Measurements from ENCODE around the gene EIF2B2.

Gene EIF2B2

DNA sequence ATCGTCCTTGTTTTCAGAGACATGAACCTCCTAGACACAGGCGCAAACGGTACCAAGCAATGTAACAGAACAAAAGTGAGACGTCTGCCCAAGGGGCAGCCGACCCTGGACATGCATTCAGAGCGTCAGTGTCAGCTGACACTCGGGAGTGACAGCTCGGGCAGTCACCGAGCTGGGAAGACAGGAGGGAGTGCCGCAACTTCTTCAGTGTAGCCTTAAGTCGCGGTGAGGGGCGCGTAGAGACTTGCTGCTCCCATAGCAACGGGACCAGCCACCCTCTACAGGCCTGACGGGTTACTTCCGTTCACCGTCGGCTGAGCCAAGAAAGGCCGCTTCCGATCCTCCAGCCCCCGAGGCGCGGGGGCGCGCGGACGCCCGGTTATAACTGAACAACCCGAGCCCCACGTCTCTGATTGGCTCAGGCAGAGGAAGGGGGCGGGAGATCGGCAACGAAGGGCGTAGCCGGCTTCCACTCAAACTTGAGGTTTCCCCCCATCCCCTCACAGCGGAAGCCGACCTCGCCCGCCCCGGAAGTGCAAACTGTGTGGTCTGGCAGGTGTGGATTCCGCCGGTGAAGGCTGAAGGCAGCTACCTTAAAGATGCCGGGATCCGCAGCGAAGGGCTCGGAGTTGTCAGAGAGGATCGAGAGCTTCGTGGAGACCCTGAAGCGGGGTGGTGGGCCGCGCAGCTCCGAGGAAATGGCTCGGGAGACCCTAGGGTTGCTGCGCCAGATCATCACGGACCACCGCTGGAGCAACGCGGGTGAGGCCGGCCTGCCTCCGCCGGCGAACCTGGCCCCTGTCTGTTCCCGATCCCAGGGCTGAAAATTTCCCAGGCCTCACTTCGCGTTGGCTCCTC is at the start of gene EIF2B2:
Gene EIF2B2 (plus strand): TSS at position 530 of the 858 bp plus-strand sequence. CDS start 70 bp downstream, at position 600.
- DNase-seq, result peak; percentile 98

DNA sequence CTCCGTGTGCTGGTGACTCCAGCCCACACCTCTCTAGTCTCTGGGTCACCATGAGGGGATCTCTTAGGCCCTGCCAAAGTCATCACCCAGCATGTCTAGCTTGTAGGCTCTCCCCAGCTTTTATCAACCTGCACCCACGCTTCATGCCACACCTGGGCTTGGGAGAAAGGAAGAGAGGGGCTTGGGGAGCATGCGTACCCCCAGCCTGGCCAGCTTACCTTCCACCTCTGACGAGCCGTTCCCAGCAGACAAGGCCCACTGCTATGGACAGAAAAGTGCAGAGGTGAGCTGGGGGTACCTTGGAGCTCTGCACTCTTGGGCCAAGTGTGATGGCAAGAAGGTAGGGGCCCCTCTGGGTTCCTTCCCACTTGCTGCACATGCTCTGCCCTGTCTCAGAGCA is 49.0 kb upstream of the EIF2B2 start:
- no peak for DNase-seq

DNA sequence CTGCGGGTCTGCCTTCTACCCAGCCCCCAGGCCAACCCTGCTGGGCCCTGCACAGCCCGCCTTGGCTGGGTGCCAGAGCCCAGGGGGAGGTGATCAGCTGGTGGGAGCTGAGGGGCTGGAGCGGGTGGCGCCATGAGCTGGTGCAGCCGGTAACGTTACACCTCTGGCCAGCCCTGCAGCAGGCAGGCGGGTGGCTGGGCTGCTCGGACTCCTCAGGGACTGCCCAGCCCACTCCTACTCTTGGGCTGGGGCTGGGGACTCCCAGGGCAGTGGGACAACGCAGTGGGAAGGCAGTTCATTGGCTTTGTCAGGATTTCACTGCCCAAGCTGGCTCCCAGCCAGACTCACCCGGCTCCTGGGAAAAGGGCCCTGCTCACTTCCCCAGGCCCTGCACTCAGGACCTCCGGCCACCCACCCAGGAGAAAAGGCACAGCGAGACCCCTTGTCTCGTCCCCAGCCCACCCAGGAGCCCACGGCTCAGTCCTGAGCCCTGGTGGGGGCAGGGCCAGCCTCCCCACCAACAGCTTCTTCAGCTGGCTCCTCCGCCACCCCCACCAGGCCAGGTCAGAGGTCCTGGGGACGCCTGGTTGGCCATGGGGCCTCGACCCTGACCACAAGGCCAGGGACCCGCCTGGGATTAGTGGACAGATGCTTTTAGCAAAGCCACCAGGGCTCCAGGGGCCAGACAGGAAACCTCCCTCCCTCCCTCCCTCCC is 48.3 kb upstream of the EIF2B2 start:
- no peak for DNase-seq

DNA sequence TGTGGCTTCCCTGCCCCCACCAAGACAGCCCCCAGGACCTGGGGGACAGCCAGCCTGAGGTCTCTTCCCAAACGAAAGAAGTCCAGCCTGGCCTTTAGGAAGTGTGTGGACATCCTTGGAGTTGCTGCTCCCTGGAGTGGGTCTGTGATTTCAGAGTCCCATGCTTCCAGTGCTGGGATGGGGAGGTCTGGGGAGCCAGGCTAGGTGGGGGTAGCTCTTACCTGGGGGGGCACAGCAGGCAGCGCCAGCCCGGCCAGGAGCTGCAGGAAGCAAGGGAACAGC is 47.8 kb upstream of the EIF2B2 start:
- no peak for DNase-seq

DNA sequence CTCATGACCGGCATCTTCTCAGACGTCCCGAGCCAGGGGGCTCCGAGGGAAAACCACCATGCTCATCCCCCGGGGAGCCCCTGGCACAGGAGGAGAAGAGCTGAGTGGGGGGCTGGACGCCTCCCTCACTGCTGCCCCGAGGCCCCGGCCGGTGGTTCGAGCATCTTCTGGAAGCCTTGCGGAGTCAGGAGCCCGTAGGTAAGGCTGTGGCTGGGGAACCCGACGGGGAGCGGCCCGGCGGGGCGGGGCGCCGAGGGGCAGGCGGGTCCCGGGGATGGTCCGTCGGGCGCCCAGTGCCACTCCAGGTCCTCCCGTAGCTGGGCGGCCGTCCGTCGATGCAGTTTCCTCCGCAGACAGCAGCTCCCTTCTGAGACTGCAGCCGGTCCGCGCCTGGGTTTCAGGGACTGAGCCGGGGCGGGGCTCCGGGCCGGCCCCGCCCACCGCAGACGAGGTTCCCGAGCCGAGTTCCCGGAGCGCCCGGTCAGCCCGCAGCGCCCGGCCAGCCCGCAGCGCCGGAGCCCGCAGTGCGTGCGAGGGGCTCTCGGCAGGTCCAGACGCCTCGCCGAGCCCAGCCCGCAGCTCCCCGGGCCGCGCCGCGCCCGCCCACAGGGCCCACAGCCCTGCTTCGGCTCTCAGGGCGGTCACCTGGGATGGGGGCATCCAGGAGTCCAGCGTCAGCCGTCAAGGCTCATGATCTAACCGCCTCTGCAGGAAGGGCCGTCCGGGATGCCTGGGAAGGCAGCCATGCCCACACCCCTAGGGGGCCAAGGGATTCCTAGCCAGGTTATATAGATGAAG is 47.3 kb upstream of the EIF2B2 start, which contains the start of gene PGF:
Gene PGF (minus strand): TSS at position 369 of the 798 bp plus-strand sequence. CDS start 355 bp downstream, at position 14.
- no peak for DNase-seq

DNA sequence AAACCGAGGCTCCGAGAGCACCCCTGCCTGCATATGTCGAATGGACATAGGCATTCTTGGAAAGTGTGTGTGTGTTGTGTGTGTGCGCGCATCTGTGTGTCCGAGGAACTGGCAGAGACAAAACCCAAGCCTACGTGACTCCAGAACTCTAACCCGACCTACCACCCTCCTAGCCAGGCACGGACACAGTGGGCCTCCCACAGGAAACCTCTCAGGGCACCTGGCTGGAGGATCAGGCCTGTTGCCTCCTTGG is 46.8 kb upstream of the EIF2B2 start:
- DNase-seq, result no peak

DNA sequence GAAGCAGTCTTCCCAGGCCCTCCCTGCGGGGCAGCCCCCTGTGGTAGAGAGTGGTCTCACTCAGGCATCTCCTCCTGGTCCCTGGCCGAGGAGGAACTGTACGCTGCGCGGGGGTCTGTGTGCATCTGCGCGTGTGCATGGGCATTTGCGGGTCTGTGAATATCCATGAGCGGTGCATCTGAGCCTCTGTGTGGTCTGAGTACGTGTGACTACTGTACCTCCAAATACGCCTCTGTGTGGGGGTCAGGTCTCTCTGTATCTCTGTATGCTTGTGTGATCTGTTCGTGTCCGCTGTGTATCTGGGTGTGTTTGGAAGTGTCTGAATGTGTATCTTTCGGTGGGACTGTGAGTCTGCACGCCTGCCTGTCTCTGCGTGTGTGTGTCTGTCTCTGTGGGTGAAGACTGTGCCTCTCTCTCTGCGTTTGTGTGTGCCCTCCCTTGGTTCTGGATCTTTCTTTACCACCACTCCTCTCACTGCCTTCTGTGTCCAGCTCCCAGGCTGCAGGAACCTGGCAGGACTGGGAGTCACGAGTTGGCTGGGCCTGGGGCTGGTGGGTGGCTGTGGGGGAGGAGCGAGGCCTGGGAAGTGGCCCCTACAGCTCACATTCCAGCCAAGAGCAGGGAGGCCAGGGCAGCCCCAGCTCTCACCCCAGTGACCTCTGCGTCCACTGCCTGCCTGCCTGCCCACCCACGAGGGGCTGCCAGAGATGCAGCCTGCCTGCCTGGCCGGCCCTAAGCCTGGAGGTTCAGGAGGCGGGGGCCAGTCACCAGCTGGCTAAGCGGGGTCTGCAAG is 46.2 kb upstream of the EIF2B2 start:
- no peak for DNase-seq

DNA sequence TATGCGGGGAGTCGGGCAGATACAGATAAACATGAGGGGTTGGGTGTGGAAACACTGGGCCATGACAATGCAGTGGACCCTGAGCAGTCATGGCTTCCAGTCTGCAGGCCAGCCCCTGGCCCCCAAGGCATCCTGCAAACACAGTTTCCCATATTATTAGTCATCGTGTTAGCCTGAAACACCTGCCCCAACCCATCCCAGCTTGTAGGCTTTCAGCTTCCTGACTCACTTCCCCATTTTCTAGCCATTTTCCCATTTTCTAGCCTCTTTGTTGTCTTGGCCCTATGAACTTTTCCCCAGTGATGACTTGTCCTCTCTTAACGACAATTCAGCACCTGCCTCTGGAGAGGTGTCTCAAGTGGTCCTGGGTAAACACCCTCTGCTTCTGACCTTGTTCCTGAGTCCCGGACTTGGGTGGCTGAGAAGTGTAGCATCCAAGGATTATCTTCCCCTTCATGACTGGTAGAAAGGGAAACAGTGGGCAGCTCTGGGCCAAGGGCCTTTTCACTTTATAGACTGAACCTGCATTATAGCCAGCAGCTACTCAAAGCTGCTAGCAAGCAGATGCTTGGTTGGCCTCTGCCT is 43.0 kb upstream of the EIF2B2 start:
- DNase-seq, result no peak

DNA sequence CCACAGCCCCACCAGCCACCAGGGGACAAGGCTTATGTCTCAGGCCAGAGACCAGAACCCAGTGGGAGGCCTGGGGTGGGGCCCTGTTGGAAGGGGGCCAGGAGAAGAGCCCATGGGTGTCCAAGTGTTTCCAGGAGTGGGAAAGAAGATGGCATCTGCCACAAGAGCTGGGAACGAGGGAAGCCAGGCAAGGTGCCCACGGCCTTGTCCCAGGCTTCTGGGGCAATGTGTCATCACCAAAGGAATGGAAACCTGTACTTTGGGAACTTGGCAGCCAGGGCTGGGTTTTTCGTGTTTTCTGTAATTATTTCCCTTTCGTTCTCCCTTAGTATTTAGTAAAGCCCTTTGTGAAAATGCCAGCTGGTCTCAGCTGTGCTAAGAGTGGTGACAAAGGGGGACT is 42.0 kb upstream of the EIF2B2 start:
- DNase-seq, result no peak

DNA sequence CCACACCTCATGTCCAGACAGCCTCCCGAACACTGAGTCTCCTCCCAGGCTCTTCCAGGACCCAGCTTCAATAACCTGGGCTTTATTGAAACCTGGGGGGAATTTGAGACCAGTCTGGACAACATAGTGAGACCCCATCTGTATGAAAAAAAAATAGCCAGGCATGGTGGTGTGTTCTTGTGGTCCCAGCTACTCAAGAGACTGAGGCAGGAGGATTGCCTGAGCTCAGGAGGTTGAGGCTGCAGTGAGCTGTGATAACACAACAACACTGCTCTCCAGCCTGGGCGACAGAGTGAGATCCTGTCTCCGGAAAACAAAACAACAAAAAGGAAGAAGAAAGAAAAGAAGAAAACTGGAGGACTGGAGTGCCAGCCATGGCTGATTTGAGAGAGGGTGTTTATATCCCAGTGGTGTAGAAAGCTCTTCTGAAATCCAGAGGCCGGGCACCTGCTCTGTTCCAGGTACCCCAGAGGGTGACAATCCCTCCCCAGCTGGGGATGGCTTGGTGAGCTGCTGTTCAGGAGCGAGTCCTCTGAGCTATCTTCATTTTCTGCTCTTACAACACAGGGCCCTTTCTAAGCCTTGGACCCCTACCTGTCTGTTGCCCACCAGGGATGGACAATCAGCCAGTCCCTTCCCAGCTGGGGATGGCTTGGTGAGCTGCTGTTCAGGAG is 41.3 kb upstream of the EIF2B2 start:
- DNase-seq, result no peak

DNA sequence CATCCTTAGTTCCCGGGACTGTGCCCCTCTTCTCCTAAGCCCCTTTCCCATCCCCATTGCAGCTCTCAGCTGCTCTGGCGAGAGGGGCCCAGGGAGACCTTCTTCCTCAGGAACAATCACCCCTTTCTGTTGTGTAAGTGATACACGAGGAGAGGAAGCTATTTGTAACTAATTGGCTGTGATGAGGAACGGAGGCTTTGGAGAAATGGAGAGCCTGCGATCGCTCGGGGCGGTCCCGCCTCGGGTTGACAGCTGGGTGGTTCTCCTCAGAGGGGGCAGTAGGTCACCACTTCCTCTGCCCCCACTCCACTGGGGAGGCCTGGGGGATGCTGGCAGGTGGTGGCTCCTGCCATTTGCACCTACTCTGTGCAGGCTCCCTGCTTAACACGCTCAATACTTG is 40.7 kb upstream of the EIF2B2 start:
- DNase-seq, result no peak

DNA sequence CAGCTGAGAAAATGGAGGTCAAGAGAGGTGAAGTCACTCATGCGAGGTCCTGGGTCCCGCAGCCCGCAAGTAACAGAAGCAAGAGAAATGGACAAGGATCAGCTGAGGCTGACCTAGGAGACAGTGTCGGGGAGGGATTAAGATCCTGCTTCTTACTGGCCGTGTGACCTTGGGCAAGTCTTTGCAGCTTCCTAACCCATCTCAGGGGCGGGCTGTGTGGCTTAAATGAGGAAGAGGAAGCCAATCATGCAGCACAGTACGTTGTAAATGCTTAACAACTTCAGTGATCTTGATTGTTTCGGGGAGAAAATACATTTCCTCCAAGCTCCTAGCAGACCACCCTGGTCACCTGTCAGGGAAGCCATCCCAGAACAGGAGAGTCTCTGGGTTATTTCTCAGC is 40.2 kb upstream of the EIF2B2 start:
- no peak for DNase-seq

DNA sequence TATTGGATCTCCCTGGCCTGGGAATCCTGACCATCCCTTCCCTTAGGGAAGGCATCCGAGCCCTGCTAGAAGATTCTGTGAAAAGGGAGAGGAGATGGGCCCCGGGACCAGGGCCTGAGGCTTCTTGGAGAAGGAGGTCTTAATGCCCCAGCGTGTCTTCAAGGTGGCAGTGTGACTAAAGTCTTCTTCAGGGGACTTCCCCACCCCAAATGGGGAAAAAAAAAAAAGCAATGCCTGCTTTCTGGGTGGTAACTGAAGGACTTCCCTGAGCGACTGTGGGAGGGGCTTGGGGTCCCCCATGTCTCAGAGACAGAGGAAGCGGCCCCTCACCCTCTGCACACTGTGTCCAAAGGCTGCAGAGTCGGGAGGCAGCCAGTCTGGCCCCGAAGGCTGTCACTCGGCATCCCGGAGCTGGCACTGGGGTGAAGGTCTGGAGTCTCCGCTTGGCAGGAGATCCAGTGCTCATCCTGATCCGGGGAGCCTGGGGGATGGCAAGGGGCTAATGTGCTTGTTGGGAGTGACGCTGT is 39.5 kb upstream of the EIF2B2 start:
- no peak for DNase-seq

DNA sequence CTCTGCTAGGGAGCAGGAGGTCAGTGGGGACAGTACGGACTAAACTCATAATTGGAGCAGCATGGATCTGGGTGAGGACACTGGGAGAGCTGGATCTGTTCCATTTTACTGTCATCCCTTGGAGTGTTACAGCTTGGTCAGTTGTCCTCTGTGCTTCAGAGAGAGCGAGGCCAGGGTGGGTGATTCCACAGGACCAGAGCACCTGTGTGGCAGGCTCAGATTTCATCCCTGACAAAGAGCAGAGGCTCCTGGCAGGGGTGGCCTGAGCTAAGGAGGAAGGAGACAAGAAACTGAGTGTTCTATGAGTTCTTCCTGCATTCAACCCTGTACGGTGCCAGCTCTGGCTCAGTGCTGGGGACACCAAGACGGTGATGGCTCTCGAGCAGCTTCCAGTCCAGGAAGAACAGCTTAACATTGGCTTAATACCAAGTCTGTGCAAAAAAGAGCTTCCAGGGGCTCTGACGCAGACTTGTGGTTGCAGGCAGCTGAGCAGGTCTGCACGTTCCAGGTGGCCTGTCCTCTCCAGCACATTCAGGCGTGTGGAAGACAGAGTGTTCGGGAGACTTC is 38.9 kb upstream of the EIF2B2 start:
- DNase-seq, result no peak

DNA sequence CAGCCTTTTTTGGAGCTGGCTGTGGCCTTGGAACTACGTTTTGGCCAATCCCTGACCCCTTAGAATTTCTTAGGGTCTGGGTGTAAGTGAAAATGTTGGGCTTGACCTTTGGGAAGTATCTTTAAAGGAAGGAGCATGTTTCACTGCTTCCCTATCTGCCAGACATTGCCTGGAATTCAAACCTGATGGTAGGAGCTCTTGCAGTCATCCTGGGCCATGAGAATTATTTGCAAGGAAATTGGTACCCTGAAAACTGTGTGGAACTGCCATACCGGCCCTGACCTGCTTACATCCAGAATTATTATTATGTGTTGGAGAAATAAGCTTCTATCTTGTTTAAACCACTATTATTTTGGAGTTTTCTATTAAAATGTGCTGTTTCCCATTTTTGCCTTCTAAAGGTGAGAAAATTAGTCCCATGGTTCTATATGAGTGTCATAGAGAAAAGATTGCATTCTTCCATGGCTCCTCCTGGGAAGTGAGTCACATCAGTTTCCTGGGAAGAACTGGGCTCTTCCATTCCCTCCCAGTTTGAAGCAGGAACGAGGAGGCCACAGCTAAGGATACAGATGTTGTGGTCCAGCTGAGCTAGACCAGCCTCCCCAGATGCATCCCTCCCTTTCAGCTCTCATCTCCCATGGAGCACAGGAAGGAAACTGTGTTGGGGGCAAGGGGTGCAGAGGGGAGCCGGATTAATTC is 37.8 kb upstream of the EIF2B2 start:
- DNase-seq, result no peak

DNA sequence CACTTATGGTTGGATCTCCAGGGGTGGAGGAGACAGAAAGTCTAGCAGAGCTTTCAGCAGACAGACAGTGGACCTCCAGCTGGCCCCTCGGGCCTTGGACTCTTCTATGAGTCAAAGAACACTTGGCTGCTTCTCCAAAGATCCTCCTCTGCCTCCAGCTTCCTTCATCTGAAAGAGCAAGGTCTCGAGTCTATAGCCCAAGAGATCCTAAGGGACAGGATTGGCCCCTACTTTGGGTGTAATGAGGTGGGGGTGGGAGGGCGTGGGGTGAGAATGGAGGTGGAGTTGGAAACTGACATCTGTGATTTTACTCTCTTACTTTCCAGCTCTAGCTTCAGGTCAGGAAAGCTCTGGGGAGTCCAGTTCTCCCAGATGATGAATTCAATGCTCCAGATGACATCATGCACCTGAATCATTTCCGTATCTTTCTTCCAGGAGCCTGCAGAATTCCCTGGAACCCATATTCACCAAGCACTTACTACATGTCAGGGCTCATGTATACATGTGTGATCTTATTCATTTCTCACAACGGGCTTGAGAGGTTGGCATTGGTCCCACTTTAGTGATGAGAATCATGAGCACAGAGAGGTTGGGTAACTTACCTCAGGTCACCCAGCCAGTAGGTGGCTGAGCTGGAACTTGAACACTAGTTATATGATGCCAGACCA is 37.1 kb upstream of the EIF2B2 start:
- no peak for DNase-seq

DNA sequence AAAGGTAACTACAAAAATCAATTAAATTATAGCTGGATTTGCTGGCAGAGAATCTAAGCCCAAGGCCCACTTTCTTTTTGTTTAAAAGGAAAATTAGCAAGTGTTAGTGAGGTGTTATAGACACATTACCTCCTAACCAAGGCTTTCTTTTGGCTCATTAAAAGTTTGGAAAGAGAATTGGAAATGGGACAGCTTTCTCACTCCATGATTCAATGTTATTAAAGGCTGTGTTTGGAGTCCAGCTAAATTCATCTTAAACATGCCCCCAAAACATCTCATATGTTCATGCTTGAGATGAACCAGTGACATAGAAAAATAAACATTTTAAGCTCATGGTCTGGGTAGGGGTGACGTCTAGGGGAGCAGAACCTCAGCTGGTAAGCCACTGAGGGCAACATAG is 33.9 kb upstream of the EIF2B2 start:
- no peak for DNase-seq

DNA sequence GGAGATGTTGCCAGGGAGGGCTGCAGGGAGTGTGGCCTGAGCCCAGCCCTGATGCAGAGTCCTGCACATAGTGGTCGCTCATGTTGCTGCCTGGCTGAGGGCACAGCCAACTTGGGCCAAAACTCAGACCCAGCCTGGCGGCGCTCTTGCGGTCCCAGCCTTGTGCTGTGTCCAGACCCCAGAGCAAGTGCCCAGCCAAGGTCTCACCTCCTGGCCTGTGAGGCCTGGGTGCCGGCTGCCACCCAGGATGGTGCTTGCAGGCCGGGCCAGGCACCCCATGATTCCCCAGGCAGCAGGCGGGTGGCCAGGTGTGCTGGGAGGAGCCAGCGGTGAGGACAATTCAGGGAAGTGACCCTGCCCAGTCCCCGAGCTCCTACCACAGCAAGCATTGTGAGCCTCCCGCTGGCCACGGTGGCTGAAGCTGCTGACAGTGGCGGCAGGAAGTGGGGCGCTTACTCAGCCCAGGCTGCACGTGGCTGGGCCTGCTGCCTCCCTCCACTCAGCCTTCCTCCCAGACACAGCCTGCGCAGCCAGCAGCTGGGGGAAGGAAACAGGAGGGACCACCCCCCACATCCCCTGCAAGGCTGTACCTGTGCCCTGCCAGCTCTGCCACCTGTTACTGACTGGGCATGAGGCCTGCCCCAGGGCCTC is 29.6 kb upstream of the EIF2B2 start:
- DNase-seq, result no peak

DNA sequence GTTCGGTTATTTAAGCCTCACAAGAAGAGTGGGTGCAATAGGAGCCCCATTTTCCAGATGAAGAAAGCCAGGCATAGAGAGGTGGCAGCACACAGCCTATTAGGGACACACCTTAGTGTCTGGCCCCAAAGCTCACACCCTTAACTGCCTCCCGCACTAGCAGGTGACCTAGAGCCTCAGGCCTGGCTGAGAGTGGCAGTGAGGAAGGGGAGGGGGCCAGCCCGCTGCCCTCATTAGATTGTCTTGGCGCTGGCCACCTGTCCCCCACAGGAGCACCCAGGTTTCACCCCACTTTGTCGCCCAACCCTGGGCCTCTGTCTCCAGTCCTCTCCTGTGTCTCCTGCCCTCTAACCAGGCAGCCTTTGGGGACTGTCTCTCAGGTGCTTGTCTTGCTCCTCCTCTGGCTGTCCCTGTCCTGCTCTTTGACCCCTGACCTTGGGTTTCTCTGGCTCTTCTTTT is 28.8 kb upstream of the EIF2B2 start:
- no peak for DNase-seq

All from stimulated activated naive CD4-positive, alpha-beta T cell treated with Interleukin-2 at 50 U/mL for 16 hours (primary cell).